ENCODE results near the gene INSYN1.
"Not testable (repeated sequence)": the region's sequence is repeated elsewhere in the genome, so short reads cannot be mapped to it uniquely, and the experiment has no call there.

INSYN1 gene

GRCh38 chr15:73747847-73748590 is 5.1 kb downstream of the INSYN1 start:
- no peak for DNase-seq

GRCh38 chr15:73746883-73747282 is 6.3 kb downstream of the INSYN1 start:
- DNase-seq = no peak

GRCh38 chr15:73746261-73746660 is 6.9 kb downstream of the INSYN1 start:
- DNase-seq = no peak

- no peak for DNase-seq
Observed at GRCh38 chr15:73745073-73745472, 8.1 kb downstream of the INSYN1 start.

- no peak for DNase-seq
Observed at GRCh38 chr15:73744293-73744692, 8.9 kb downstream of the INSYN1 start.

- DNase-seq = no peak
Observed at GRCh38 chr15:73741321-73741836, 11.8 kb downstream of the INSYN1 start.

GRCh38 chr15:73740152-73741048 is 12.8 kb downstream of the INSYN1 start:
- no peak for DNase-seq

GRCh38 chr15:73737535-73737934 is 15.6 kb downstream of the INSYN1 start:
- DNase-seq = no peak

- no peak for DNase-seq
Observed at GRCh38 chr15:73732930-73733329, 20.2 kb downstream of the INSYN1 start.

- not testable (repeated sequence) for DNase-seq
Observed at GRCh38 chr15:73732051-73732450, 21.1 kb downstream of the INSYN1 start.

GRCh38 chr15:73727330-73727976 is 25.7 kb downstream of the INSYN1 start:
- DNase-seq = no peak

- DNase-seq = no peak
Observed at GRCh38 chr15:73724212-73724611, 28.9 kb downstream of the INSYN1 start.

GRCh38 chr15:73723191-73723590 is 30.0 kb downstream of the INSYN1 start:
- no peak for DNase-seq

- DNase-seq = no peak
Observed at GRCh38 chr15:73722425-73722824, 30.7 kb downstream of the INSYN1 start.

GRCh38 chr15:73718694-73719093 is 34.5 kb downstream of the INSYN1 start:
- no peak for DNase-seq

- no peak for DNase-seq
Observed at GRCh38 chr15:73717802-73718201, 35.3 kb downstream of the INSYN1 start.

GRCh38 chr15:73717206-73717605 is 35.9 kb downstream of the INSYN1 start:
- no peak for DNase-seq

- no peak for DNase-seq
Observed at GRCh38 chr15:73716417-73716816, 36.7 kb downstream of the INSYN1 start.

- no peak for DNase-seq
Observed at GRCh38 chr15:73715417-73715816, 37.7 kb downstream of the INSYN1 start.

GRCh38 chr15:73714695-73715301 is 38.4 kb downstream of the INSYN1 start:
- DNase-seq = no peak

GRCh38 chr15:73712107-73712506 is 41.0 kb downstream of the INSYN1 start:
- no peak for DNase-seq

GRCh38 chr15:73711526-73711925 is 41.6 kb downstream of the INSYN1 start:
- DNase-seq = no peak

- DNase-seq = no peak
Observed at GRCh38 chr15:73710321-73710720, 42.8 kb downstream of the INSYN1 start.

Data from activated effector memory CD4-positive, alpha-beta T cell treated with Interleukin-2 at 50 U/mL for 16 hours (primary cell).